Pancreas (tissue), 10 donors: ENCODE measurements around the gene ACTR10. TPM values are rescaled to one million over a fixed set of nuclear protein-coding genes. Genes with fewer than 3 reads are reported as not detected.
A peak's percentile ranks its signal among the peaks of the same experiment; 100 is the strongest.

Source experiments
- ATAC-seq, 4 donors: fragments of 200-7000 bp; cut with Tn5 transposase; one replicate each; pipeline versions ENCODE4 v1.8.0 to v1.9.1; 2020; ENCODE audit warnings: mild to moderate bottlenecking in 4 of 4, moderate library complexity in 4 of 4
- DNase-seq, 6 donors: peaks; one replicate each; pipeline ENCODE4 v3.0.0-alpha.2; 2020
- FAIRE-seq: peaks from 2 replicates; lab custom pipeline; 2012; peaks lifted over from hg19 to GRCh38; lab: Jason Lieb, UNC
- H3K27ac ChIP-seq, 4 donors: fragments of 200-600 bp; sonication (generic); 1 replicate in 3 of 4; 2 replicates in 1 of 4; pipeline versions ENCODE4 v1.5.0 to v1.8.0; 2020
- H3K27me3 ChIP-seq, 4 donors: fragments of 200-600 bp; one replicate each; pipeline ENCODE4 v1.8.0; 2021
- H3K36me3 ChIP-seq, 3 donors: fragments of 200-600 bp; sonication (generic) in 1 of 3; one replicate each; pipeline versions ENCODE4 v1.5.0 to v1.8.0; 2020 to 2021
- H3K4me1 ChIP-seq, 3 donors: fragments of 200-600 bp; one replicate each; pipeline ENCODE4 v1.8.0; 2021
- H3K4me3 ChIP-seq, 4 donors: fragments of 200-600 bp; sonication (generic) in 2 of 4; one replicate each; pipeline versions ENCODE4 v1.5.0 to v1.8.0; 2020 to 2021
- H3K9me3 ChIP-seq, 4 donors: fragments of 200-600 bp; one replicate each; pipeline ENCODE4 v1.8.0; 2021
- CTCF ChIP-seq, 4 donors: fragments of 200-600 bp; sonication (generic) in 3 of 4; IDR thresholded peaks; one replicate each; pipeline versions ENCODE4 v1.5.0 to v1.8.0; 2021; ENCODE audit warnings: antibody characterized with exemption in 4 of 4
- WGBS, 2 donors: extraction: QIAGEN DNeasy Blood & Tissue Kit; methylation state at CpG; one replicate each; pipeline ENCODE4 v1.1.7; 2013; 5-methylcytosine and 5-hydroxymethylcytosine counted together
- intact Hi-C, 3 donors: fragments of 100-400 bp; cut with DNase I; formaldehyde crosslinking; loops; one replicate each; pipeline versions ENCODE4 v1.11.1 to v1.14.2; 2022
- polyA plus RNA-seq, 2 donors: library from polyadenylated mRNA; stranded (reverse); fragments of 200-250 nt; gene quantifications; one replicate each; pipeline ENCODE4 v1.2.3, GENCODE V29; 2013
- total RNA-seq, 6 donors: library from RNA; stranded (reverse); fragmentation: NEBNext Ultra II Directional in 4 of 6; extraction: Animal tissue kit (Norgen Biotek cat#: 25700) in 4 of 6; gene quantifications; one replicate each; pipeline versions ENCODE4 v1.2.1 to v1.2.4, GENCODE V29; 2021 to 2023
- donor health status: healthy with polysubstance abuse.
- donor health status: DM: no; HTN: no; CAD: no; lungs with moderate emphysema.
- donor health status: DM: no; HTN: no; CAD: no.
- donor health status: control.
- donor health status: control.
- donor health status: Bipolar disorder and iron deficiency.
- donor health status: DM: yes; HTN: yes; CAD: no.
- donor health status: DM: no; HTN: no; CAD: no.
- donor health status: DM: no; HTN: no; CAD: no.
- donor health status: DM: yes; HTN: yes; CAD: no.

The ACTR10 gene
- total and polyA plus RNA-seq, 8 donors, result 19.7 to 58.9 (median 23.2) TPM

GRCh38 chr14:58283730-58284129 lies 83.8 kb downstream of the ACTR10 start:
- H3K27ac ChIP-seq, result peak overlapping the region in 2 of 4 donors; percentile 9 to 77
- no peaks in the 10 kb centered on the region for H3K9me3 ChIP-seq
- H3K4me1 ChIP-seq, result peaks cover 0 to 57% (median 34%) of the 10 kb centered on the region in 3 donors
- peaks cover 0 to 9% (median 0%) of the 10 kb centered on the region in 3 donors for H3K36me3 ChIP-seq
- no peaks in the 10 kb centered on the region for H3K27me3 ChIP-seq
- ATAC-seq, result peak in 3 of 4 donors; percentile 34 to 50 (median 50)
- no peak for FAIRE-seq
- intact Hi-C loops, result no loop called here
- TF ChIP-seq CTCF (IDR thresholded peaks at IDR 0.05), result no peak
- no peak overlapping the region for H3K4me3 ChIP-seq
- DNase-seq, result no peak

GRCh38 chr14:58285132-58285531 lies 85.2 kb downstream of the ACTR10 start:
- TF ChIP-seq CTCF (IDR thresholded peaks at IDR 0.05), result no peak
- H3K4me3 ChIP-seq, result no peak overlapping the region
- no peak overlapping the region for H3K27ac ChIP-seq
- 95 to 97% methylated on average over 4 of the region's 4 CpGs for WGBS, 2 donors
- no peaks in the 10 kb centered on the region for H3K27me3 ChIP-seq
- H3K36me3 ChIP-seq, result peaks cover 0 to 15% (median 0%) of the 10 kb centered on the region in 3 donors
- no peak for FAIRE-seq
- H3K9me3 ChIP-seq, result no peaks in the 10 kb centered on the region
- intact Hi-C loops, result no loop called here
- no peak for DNase-seq
- H3K4me1 ChIP-seq, result peaks cover 0 to 57% (median 34%) of the 10 kb centered on the region in 3 donors
- ATAC-seq, result no peak

Other genes starting within 250 kb of the ACTR10 start
- gene ARMH4, start 47.9 kb upstream of the ACTR10 start, total RNA-seq, result 1 to 10 TPM in 3 of 6 donors, under 1 TPM in 3; 0.32 to 2.7 (median 1.1) TPM
- gene ARMH4, start 47.9 kb upstream of the ACTR10 start, polyA plus RNA-seq, result under 1 TPM; 0.11 to 0.89 TPM
- 10 to 100 TPM; 40.0 to 67.8 (median 58.4) TPM for gene PSMA3, start 44.7 kb downstream of the ACTR10 start, total RNA-seq
- gene PSMA3, start 44.7 kb downstream of the ACTR10 start, polyA plus RNA-seq, result 10 to 100 TPM; 66.3 to 74.7 TPM
- gene ARID4A, start 98.4 kb downstream of the ACTR10 start, total RNA-seq, result 10 to 100 TPM in 4 of 6 donors, 1 to 10 TPM in 2; 8.7 to 20.2 (median 13.5) TPM
- gene ARID4A, start 98.4 kb downstream of the ACTR10 start, polyA plus RNA-seq, result 1 to 10 TPM; 5.5 to 6.0 TPM
- under 1 TPM in 3 of 6 donors, not detected in 3; 0.25 to 0.51 (median 0.38) TPM for gene TOMM20L, start 195.8 kb downstream of the ACTR10 start, total RNA-seq
- not detected for gene TOMM20L, start 195.8 kb downstream of the ACTR10 start, polyA plus RNA-seq
- 10 to 100 TPM; 24.1 to 43.4 (median 32.2) TPM for gene TIMM9, start 227.4 kb downstream of the ACTR10 start, total RNA-seq
- 10 to 100 TPM; 36.5 to 58.7 TPM for gene TIMM9, start 227.4 kb downstream of the ACTR10 start, polyA plus RNA-seq
- 10 to 100 TPM in 1 of 6 donors, 1 to 10 TPM in 5; 4.2 to 12.4 (median 5.8) TPM for gene KIAA0586, start 227.6 kb downstream of the ACTR10 start, total RNA-seq
- 1 to 10 TPM; 3.9 to 4.3 TPM for gene KIAA0586, start 227.6 kb downstream of the ACTR10 start, polyA plus RNA-seq